ENCODE measurements around the gene RPL22.

RPL22 gene

GRCh38 chr1:6157132-6157527 is 42.3 kb downstream of the RPL22 start:
- Histone ChIP-seq H3K36me3 (no peaks in the 10 kb centered on the region), H3K27me3 (peaks cover 23% of the 10 kb centered on the region), H3K4me1 (ENCODE audit: control insufficient read depth in 1 of 2, insufficient read depth in 1 of 2, low read depth in 1 of 2, low read length in 1 of 2) (no peaks in the 10 kb centered on the region), H3K9me3 (no peaks in the 10 kb centered on the region), H3K4me3 (ENCODE audit: low read depth in 1 of 2, low read length in 1 of 2) (no peak overlapping the region), H3K27ac (no peak overlapping the region)
- no peak for TF ChIP-seq CTCF (IDR thresholded peaks at IDR 0.05)

GRCh38 chr1:6154525-6155319 is 44.7 kb downstream of the RPL22 start:
- no peaks in the 10 kb centered on the region for H3K4me1 ChIP-seq (ENCODE audit: control insufficient read depth in 1 of 2, insufficient read depth in 1 of 2, low read depth in 1 of 2, low read length in 1 of 2)
- no peaks in the 10 kb centered on the region for H3K36me3 ChIP-seq
- H3K9me3 ChIP-seq = no peaks in the 10 kb centered on the region
- peaks cover 8% of the 10 kb centered on the region for H3K27me3 ChIP-seq
- TF ChIP-seq CTCF (IDR thresholded peaks at IDR 0.05) = no peak
- H3K27ac ChIP-seq = no peak overlapping the region
- no peak overlapping the region for H3K4me3 ChIP-seq (ENCODE audit: low read depth in 1 of 2, low read length in 1 of 2)

GRCh38 chr1:6152882-6153281 is 46.5 kb downstream of the RPL22 start:
- H3K4me1 ChIP-seq (ENCODE audit: control insufficient read depth in 1 of 2, insufficient read depth in 1 of 2, low read depth in 1 of 2, low read length in 1 of 2) = peaks cover 2 to 4% of the 10 kb centered on the region in 2 experiments
- TF ChIP-seq CTCF (IDR thresholded peaks at IDR 0.05) = no peak

GRCh38 chr1:6152181-6152580 is 47.2 kb downstream of the RPL22 start:
- Histone ChIP-seq H3K27ac (no peak overlapping the region), H3K4me3 (ENCODE audit: low read depth in 1 of 2, low read length in 1 of 2) (no peak overlapping the region), H3K27me3 (peaks cover 33% of the 10 kb centered on the region), H3K4me1 (ENCODE audit: control insufficient read depth in 1 of 2, insufficient read depth in 1 of 2, low read depth in 1 of 2, low read length in 1 of 2) (peaks cover 2 to 4% of the 10 kb centered on the region in 2 experiments), H3K9me3 (no peaks in the 10 kb centered on the region), H3K36me3 (no peaks in the 10 kb centered on the region)
- TF ChIP-seq CTCF (IDR thresholded peaks at IDR 0.05) = no peak

More at GRCh38 chr1:6152882-6153281, 46.5 kb downstream of the RPL22 start:
- peaks cover 26% of the 10 kb centered on the region for H3K27me3 ChIP-seq
- no peak overlapping the region for H3K27ac ChIP-seq
- no peaks in the 10 kb centered on the region for H3K36me3 ChIP-seq
- H3K4me3 ChIP-seq (ENCODE audit: low read depth in 1 of 2, low read length in 1 of 2) = no peak overlapping the region
- no peaks in the 10 kb centered on the region for H3K9me3 ChIP-seq

- TF ChIP-seq CTCF (IDR thresholded peaks at IDR 0.05) = no peak
- no peaks in the 10 kb centered on the region for H3K9me3 ChIP-seq
- no peak overlapping the region for H3K4me3 ChIP-seq (ENCODE audit: low read depth in 1 of 2, low read length in 1 of 2)
- peaks cover 41% of the 10 kb centered on the region for H3K27me3 ChIP-seq
- H3K4me1 ChIP-seq (ENCODE audit: control insufficient read depth in 1 of 2, insufficient read depth in 1 of 2, low read depth in 1 of 2, low read length in 1 of 2) = peaks cover 2 to 4% of the 10 kb centered on the region in 2 experiments
- no peaks in the 10 kb centered on the region for H3K36me3 ChIP-seq
- H3K27ac ChIP-seq = no peak overlapping the region
Measured at GRCh38 chr1:6151291-6151822, 48.0 kb downstream of the RPL22 start.
